CD4-positive, alpha-beta T cell treated with Interleukin-6 at 100 ng/mL for 8 hours (primary cell): Measurements from ENCODE around the gene NHS.

Experiments used
- DNase-seq: peaks from one replicate; pipeline ENCODE4 v3.0.0-alpha.2; 2020; ENCODE audit warnings: mixed read lengths, low spot score

Gene NHS

GRCh38 chrX:17679261-17679660, 304.3 kb downstream of the NHS start:
- DNase-seq, result no peak

GRCh38 chrX:17679820-17680219, 304.8 kb downstream of the NHS start:
- no peak for DNase-seq

GRCh38 chrX:17680732-17681413, 305.9 kb downstream of the NHS start:
- no peak for DNase-seq

GRCh38 chrX:17682259-17682658, 307.3 kb downstream of the NHS start:
- DNase-seq, result no peak

GRCh38 chrX:17685026-17685425, 310.0 kb downstream of the NHS start:
- DNase-seq, result no peak

GRCh38 chrX:17687648-17688047, 312.6 kb downstream of the NHS start:
- DNase-seq, result no peak

- DNase-seq, result peak; percentile 11
These were observed 315.0 kb downstream of the NHS start for GRCh38 chrX:17689971-17690409.

GRCh38 chrX:17692709-17693346, 317.8 kb downstream of the NHS start:
- no peak for DNase-seq

GRCh38 chrX:17697191-17697590, 322.2 kb downstream of the NHS start:
- DNase-seq, result no peak

GRCh38 chrX:17700976-17701375, 326.0 kb downstream of the NHS start:
- DNase-seq, result no peak

GRCh38 chrX:17703201-17703600, 328.2 kb downstream of the NHS start:
- DNase-seq, result no peak

- no peak for DNase-seq
These were observed 330.2 kb downstream of the NHS start for GRCh38 chrX:17705211-17705610.

- DNase-seq, result no peak
These were observed 331.7 kb downstream of the NHS start for GRCh38 chrX:17706676-17707075.

- no peak for DNase-seq
These were observed 332.7 kb downstream of the NHS start for GRCh38 chrX:17707731-17708130.

- no peak for DNase-seq
These were observed 335.9 kb downstream of the NHS start for GRCh38 chrX:17710871-17711301.

GRCh38 chrX:17713288-17713687, 338.3 kb downstream of the NHS start:
- DNase-seq, result no peak

GRCh38 chrX:17718649-17719165, 343.7 kb downstream of the NHS start:
- no peak for DNase-seq

- DNase-seq, result no peak
These were observed 344.7 kb downstream of the NHS start for GRCh38 chrX:17719711-17720110.

- no peak for DNase-seq
These were observed 346.7 kb downstream of the NHS start for GRCh38 chrX:17721715-17722114.

GRCh38 chrX:17725181-17725580, 350.2 kb downstream of the NHS start:
- no peak for DNase-seq

- no peak for DNase-seq
These were observed 357.3 kb downstream of the NHS start for GRCh38 chrX:17732138-17732783.

GRCh38 chrX:17735406-17735805, 360.4 kb downstream of the NHS start:
- DNase-seq, result no peak

GRCh38 chrX:17736478-17736855, 361.5 kb downstream of the NHS start:
- no peak for DNase-seq
